ENCODE measurements around the gene LEAP2.

DNA sequence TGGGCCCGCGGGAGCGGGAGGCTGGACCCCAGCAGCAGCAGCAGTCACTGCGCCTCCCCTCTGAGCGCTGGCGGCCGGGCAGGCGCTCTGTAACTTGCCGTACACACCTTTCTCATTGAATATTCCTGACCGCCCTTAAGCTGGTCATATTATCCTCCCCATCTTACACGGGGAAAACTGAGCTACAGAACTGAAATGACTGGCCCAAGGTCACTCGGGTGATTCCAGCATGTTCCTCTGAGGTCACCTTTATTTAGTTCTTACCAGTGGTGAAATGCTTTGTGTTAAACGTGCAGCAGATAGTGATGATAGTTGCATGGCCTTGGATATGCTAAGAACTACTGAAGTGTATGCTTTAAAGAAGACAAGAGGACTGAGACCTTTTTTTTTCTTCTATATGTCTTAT is 6.4 kb upstream of the LEAP2 start:
- TF ChIP-seq POLR2A (IDR thresholded peaks at IDR 0.05), result no peak
- TF ChIP-seq, protein P1, sequence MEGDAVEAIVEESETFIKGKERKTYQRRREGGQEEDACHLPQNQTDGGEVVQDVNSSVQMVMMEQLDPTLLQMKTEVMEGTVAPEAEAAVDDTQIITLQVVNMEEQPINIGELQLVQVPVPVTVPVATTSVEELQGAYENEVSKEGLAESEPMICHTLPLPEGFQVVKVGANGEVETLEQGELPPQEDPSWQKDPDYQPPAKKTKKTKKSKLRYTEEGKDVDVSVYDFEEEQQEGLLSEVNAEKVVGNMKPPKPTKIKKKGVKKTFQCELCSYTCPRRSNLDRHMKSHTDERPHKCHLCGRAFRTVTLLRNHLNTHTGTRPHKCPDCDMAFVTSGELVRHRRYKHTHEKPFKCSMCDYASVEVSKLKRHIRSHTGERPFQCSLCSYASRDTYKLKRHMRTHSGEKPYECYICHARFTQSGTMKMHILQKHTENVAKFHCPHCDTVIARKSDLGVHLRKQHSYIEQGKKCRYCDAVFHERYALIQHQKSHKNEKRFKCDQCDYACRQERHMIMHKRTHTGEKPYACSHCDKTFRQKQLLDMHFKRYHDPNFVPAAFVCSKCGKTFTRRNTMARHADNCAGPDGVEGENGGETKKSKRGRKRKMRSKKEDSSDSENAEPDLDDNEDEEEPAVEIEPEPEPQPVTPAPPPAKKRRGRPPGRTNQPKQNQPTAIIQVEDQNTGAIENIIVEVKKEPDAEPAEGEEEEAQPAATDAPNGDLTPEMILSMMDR (IDR thresholded peaks at IDR 0.05), result no peak
